Activated CD8-positive, alpha-beta memory T cell treated with anti-CD3 and anti-CD28 coated beads, Interleukin-2, amount 50 U/mL, for 1 hour (primary cell): ENCODE data around the gene DBET.
"Not testable (repeated sequence)": the region's sequence is repeated elsewhere in the genome, so short reads cannot be mapped to it uniquely, and the experiment has no call there.

Experiments
- DNase-seq: peaks from one replicate; pipeline ENCODE4 v3.0.0-alpha.2; 2020; ENCODE audit errors: extremely low read depth

The DBET gene

GRCh38 chr4:190049378-190050239, 14.7 kb upstream of the DBET start:
- not testable (repeated sequence) for DNase-seq

- not testable (repeated sequence) for DNase-seq
These were observed 5.3 kb upstream of the DBET start for GRCh38 chr4:190058997-190059396.

GRCh38 chr4:190064805-190065204, 503 bp downstream of the DBET start:
- not testable (repeated sequence) for DNase-seq

GRCh38 chr4:190068351-190068750, 4.0 kb downstream of the DBET start:
- DNase-seq: not testable (repeated sequence)

- not testable (repeated sequence) for DNase-seq
These were observed 28.8 kb downstream of the DBET start for GRCh38 chr4:190093052-190093451.

GRCh38 chr4:190094031-190094430, 29.7 kb downstream of the DBET start:
- DNase-seq: not testable (repeated sequence)

- DNase-seq: not testable (repeated sequence)
These were observed 31.0 kb downstream of the DBET start for GRCh38 chr4:190095335-190095734.

GRCh38 chr4:190099605-190100004, 35.3 kb downstream of the DBET start:
- DNase-seq: not testable (repeated sequence)

GRCh38 chr4:190101525-190101924, 37.2 kb downstream of the DBET start:
- DNase-seq: not testable (repeated sequence)

- DNase-seq: not testable (repeated sequence)
These were observed 41.9 kb downstream of the DBET start for GRCh38 chr4:190106191-190106590.

GRCh38 chr4:190106611-190107480, 42.5 kb downstream of the DBET start:
- DNase-seq: not testable (repeated sequence)

- DNase-seq: not testable (repeated sequence)
These were observed 43.6 kb downstream of the DBET start for GRCh38 chr4:190107766-190108485.

GRCh38 chr4:190108756-190109155, 44.5 kb downstream of the DBET start:
- not testable (repeated sequence) for DNase-seq

GRCh38 chr4:190109390-190110011, 45.2 kb downstream of the DBET start:
- DNase-seq: not testable (repeated sequence)

- not testable (repeated sequence) for DNase-seq
These were observed 45.7 kb downstream of the DBET start for GRCh38 chr4:190110033-190110432.

GRCh38 chr4:190110570-190111295, 46.4 kb downstream of the DBET start:
- not testable (repeated sequence) for DNase-seq

GRCh38 chr4:190112879-190113278, 48.6 kb downstream of the DBET start:
- DNase-seq: not testable (repeated sequence)

GRCh38 chr4:190114991-190115390, 50.7 kb downstream of the DBET start:
- DNase-seq: not testable (repeated sequence)
